ENCODE measurements around the gene ATP1A2.

- TF ChIP-seq CTCF (IDR thresholded peaks at IDR 0.05), result no peak
- TF ChIP-seq POLR2A (IDR thresholded peaks at IDR 0.05), result no peak
Measured at GRCh38 chr1:160094806-160095205, 20.8 kb upstream of the ATP1A2 start.
